ENCODE results near the gene ACP2.
A peak's percentile ranks its signal among the peaks of the same experiment; 100 is the strongest.

Gene ACP2

DNA sequence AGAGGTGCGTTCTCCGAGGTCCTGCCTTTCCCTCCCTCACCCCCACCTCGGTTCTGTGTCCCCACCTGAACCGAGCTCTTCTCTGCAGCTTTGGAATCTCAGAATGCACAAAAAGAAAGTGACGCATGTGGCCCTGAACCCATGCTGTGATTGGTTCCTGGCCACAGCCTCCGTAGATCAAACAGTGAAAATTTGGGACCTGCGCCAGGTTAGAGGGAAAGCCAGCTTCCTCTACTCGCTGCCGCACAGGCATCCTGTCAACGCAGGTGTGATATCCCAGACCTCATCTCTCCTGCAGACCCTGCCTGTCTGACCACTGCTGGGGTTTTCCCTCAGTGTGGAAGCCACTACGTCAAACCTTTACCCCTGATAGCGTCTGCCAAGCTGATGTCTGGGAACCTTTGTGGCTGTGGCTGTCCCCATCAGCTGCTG lies 13.9 kb downstream of the ACP2 start:
- no peak overlapping the region for H3K4me3 ChIP-seq (ENCODE audit: low read length)
- DNase-seq (ENCODE audit: low read depth) = no peak
- TF ChIP-seq, protein P1, sequence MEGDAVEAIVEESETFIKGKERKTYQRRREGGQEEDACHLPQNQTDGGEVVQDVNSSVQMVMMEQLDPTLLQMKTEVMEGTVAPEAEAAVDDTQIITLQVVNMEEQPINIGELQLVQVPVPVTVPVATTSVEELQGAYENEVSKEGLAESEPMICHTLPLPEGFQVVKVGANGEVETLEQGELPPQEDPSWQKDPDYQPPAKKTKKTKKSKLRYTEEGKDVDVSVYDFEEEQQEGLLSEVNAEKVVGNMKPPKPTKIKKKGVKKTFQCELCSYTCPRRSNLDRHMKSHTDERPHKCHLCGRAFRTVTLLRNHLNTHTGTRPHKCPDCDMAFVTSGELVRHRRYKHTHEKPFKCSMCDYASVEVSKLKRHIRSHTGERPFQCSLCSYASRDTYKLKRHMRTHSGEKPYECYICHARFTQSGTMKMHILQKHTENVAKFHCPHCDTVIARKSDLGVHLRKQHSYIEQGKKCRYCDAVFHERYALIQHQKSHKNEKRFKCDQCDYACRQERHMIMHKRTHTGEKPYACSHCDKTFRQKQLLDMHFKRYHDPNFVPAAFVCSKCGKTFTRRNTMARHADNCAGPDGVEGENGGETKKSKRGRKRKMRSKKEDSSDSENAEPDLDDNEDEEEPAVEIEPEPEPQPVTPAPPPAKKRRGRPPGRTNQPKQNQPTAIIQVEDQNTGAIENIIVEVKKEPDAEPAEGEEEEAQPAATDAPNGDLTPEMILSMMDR (conservative IDR thresholded peaks at IDR 0.05; ENCODE audit: low read depth, low read length) = no peak

DNA sequence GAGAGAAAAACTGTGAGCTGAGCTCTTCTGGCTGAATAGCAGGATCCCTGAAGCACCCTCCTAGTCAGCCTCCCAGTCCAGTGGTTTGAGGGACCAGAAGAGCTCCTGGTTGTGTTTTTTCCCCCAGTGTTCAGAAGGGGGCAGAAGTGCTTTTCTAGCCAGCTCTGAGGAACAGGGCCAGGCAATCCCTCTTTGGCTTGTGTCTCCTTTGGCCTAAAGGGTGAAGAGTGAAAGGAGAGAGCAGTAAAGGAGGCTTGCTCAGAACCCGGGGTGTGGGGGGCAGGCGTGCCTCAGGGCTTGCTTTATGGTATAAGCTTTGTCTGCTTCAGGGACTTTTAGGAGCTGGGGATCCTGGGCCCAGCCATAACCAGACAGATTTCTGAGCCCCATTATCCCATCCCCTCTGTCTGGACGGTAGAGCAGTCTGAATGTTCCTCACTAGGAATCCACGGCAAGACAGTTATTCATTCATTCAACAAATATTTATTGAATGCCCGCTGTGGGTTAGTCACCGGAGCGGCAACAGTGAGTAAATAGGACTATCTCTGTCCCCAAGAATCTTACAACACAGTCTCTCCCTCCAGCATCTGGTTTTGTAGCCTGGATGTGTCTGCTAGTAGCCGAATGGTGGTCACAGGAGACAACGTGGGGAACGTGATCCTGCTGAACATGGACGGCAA lies 14.5 kb downstream of the ACP2 start:
- TF ChIP-seq, protein P1 (conservative IDR thresholded peaks at IDR 0.05; ENCODE audit: low read depth, low read length) = peak; percentile 24
- no peak for DNase-seq (ENCODE audit: low read depth)
- H3K4me3 ChIP-seq (ENCODE audit: low read length) = no peak overlapping the region

DNA sequence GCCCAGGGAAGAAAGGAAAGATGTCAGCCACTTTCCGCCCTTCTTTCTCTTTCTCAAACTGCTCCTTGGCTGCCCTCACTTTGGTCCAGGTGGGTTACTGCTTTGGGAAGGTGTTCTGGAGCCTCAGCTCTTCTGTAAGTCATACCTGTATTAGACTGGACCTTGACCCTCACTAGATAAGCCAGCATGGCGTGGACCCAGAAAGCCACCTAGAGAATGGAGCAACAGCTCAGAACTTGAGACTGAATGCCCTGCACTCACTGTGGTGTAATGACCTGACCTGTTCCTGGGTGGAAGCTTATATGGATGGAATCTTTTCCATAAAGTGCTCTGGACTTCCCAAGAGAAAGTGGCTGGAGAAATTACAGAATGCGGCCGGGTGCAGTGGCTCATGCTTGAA lies 15.6 kb downstream of the ACP2 start:
- TF ChIP-seq, protein P1 (conservative IDR thresholded peaks at IDR 0.05; ENCODE audit: low read depth, low read length) = no peak
- H3K4me3 ChIP-seq (ENCODE audit: low read length) = no peak overlapping the region
- DNase-seq (ENCODE audit: low read depth) = no peak

GRCh38 chr11:47229161-47229560 lies 19.5 kb downstream of the ACP2 start:
- DNase-seq (ENCODE audit: low read depth) = no peak
- TF ChIP-seq, protein P1 (conservative IDR thresholded peaks at IDR 0.05; ENCODE audit: low read depth, low read length) = no peak
- no peak overlapping the region for H3K4me3 ChIP-seq (ENCODE audit: low read length)

GRCh38 chr11:47225552-47226400 lies 22.8 kb downstream of the ACP2 start:
- TF ChIP-seq, protein P1 (conservative IDR thresholded peaks at IDR 0.05; ENCODE audit: low read depth, low read length) = no peak
- no peak for DNase-seq (ENCODE audit: low read depth)
- H3K4me3 ChIP-seq (ENCODE audit: low read length) = no peak overlapping the region

DNA sequence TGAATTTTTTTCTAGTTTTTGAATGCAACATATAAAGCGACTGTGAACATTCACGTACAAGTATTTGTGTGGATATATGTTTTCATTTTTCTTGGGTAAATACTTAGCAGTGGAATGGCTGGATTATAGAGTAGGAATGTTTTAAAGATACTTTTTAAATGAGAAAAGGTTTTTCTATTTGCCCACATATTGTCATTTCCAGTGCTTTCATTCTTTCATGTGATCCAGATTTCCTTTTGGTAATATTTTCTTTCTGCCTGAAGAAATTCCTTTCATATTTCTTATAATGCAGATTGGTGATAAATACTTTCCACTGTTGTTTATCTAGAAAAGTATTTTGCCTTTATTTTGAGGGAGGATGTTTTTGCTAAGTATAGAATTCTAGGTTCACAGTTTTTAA lies 25.9 kb downstream of the ACP2 start:
- DNase-seq (ENCODE audit: low read depth) = no peak
- H3K4me3 ChIP-seq (ENCODE audit: low read length) = no peak overlapping the region
- TF ChIP-seq, protein P1 (conservative IDR thresholded peaks at IDR 0.05; ENCODE audit: low read depth, low read length) = no peak

Measured in retinal pigment epithelial cell (primary cell).